ENCODE results near the gene IL5. TPM values are rescaled to one million over a fixed set of nuclear protein-coding genes. Genes with fewer than 3 reads are reported as not detected.

Gene IL5
- total and polyA plus RNA-seq, 2 of the 13 experiments (the other 11 are each of a cell fraction or from before 2014, with no cell fraction given), result not detected

DNA sequence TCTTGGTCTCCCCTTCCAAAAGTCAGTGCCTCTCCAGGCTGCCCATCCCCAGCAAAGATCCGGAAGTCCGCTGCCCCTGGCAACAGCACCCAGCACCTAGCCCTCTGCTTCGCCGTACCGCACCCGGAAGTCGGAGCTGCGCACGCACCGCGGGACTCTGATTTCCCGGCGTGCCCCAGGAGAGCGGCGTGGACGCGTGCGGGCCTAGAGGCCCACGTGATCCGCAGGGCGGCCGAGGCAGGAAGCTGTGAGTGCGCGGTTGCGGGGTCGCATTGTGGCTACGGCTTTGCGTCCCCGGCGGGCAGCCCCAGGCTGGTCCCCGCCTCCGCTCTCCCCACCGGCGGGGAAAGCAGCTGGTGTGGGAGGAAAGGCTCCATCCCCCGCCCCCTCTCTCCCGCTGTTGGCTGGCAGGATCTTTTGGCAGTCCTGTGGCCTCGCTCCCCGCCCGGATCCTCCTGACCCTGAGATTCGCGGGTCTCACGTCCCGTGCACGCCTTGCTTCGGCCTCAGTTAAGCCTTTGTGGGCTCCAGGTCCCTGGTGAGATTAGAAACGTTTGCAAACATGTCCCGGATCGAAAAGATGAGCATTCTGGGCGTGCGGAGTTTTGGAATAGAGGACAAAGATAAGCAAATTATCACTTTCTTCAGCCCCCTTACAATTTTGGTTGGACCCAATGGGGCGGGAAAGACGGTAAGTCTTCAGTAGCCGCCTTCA, 13.6 kb upstream of the IL5 start, which contains the start of gene RAD50 (continued):
- TF ChIP-seq NR2F2 (IDR thresholded peaks at IDR 0.05; ENCODE audit: borderline replicate concordance, low read depth), result no peak; the same call in 1 of the 2 replicates
- TF ChIP-seq ZNF138 (CRISPR knock-in tag; IDR thresholded peaks at IDR 0.05; ENCODE audit: low read depth), result peak; percentile 98
- TF ChIP-seq AGO1 (IDR thresholded peaks at IDR 0.05; ENCODE audit: low read depth, low read length, poor library complexity, severe bottlenecking), result peak; percentile 75
- no peak for TF ChIP-seq FOXA1 (IDR thresholded peaks at IDR 0.05)
- TF ChIP-seq FOXA1 (CRISPR knock-in tag; IDR thresholded peaks at IDR 0.05), result peak; percentile 58
- TF ChIP-seq, protein P1, sequence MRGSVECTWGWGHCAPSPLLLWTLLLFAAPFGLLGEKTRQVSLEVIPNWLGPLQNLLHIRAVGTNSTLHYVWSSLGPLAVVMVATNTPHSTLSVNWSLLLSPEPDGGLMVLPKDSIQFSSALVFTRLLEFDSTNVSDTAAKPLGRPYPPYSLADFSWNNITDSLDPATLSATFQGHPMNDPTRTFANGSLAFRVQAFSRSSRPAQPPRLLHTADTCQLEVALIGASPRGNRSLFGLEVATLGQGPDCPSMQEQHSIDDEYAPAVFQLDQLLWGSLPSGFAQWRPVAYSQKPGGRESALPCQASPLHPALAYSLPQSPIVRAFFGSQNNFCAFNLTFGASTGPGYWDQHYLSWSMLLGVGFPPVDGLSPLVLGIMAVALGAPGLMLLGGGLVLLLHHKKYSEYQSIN (CRISPR knock-in tag; IDR thresholded peaks at IDR 0.05; ENCODE audit: borderline replicate concordance), result no peak
- TF ChIP-seq TBX3 (IDR thresholded peaks at IDR 0.05; ENCODE audit: borderline replicate concordance), result no peak; the same call in 1 of the 2 replicates
- TF ChIP-seq GABPB1 (CRISPR knock-in tag; IDR thresholded peaks at IDR 0.05), result peak; percentile 97
- peak; percentile 51; the same call in 1 of the 2 replicates for TF ChIP-seq NR2C2 (CRISPR knock-in tag; IDR thresholded peaks at IDR 0.05; ENCODE audit: borderline replicate concordance)
- TF ChIP-seq TP53 (CRISPR knock-in tag; conservative IDR thresholded peaks at IDR 0.05), result peak; percentile 37; the same call in 1 of the 2 replicates
- peak; percentile 50; the same call in 1 of the 2 replicates for TF ChIP-seq FOXA3 (CRISPR knock-in tag; IDR thresholded peaks at IDR 0.05)
- TF ChIP-seq, protein P2, sequence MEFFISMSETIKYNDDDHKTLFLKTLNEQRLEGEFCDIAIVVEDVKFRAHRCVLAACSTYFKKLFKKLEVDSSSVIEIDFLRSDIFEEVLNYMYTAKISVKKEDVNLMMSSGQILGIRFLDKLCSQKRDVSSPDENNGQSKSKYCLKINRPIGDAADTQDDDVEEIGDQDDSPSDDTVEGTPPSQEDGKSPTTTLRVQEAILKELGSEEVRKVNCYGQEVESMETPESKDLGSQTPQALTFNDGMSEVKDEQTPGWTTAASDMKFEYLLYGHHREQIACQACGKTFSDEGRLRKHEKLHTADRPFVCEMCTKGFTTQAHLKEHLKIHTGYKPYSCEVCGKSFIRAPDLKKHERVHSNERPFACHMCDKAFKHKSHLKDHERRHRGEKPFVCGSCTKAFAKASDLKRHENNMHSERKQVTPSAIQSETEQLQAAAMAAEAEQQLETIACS (CRISPR knock-in tag; IDR thresholded peaks at IDR 0.05), result peak; percentile 64; the same call in 1 of the 2 replicates
- TF ChIP-seq EP300 (IDR thresholded peaks at IDR 0.05; ENCODE audit: low read depth in 2 of 2, low read length in 2 of 2), result no peak; a peak in 1 of 4 replicates
- TF ChIP-seq EP300 (CRISPR knock-in tag; IDR thresholded peaks at IDR 0.05; ENCODE audit: borderline replicate concordance), result peak; percentile 59; the same call in 1 of the 2 replicates
- TF ChIP-seq ZFP82 (CRISPR knock-in tag; IDR thresholded peaks at IDR 0.05; ENCODE audit: borderline replicate concordance), result no peak
- TF ChIP-seq HIVEP1 (CRISPR knock-in tag; IDR thresholded peaks at IDR 0.05), result peak; percentile 94
- TF ChIP-seq MTA3 (CRISPR knock-in tag; IDR thresholded peaks at IDR 0.05), result no peak
- TF ChIP-seq CREM (IDR thresholded peaks at IDR 0.05), result peak; percentile 14; the same call in 1 of the 2 replicates
- no peak for TF ChIP-seq CREM (CRISPR knock-in tag; IDR thresholded peaks at IDR 0.05)
- TF ChIP-seq ZSCAN22 (CRISPR knock-in tag; IDR thresholded peaks at IDR 0.05), result peak; percentile 77; the same call in 1 of the 2 replicates
- peak; percentile 96 for TF ChIP-seq KDM5B (CRISPR knock-in tag; IDR thresholded peaks at IDR 0.05; ENCODE audit: borderline replicate concordance)
- TF ChIP-seq, protein P3, sequence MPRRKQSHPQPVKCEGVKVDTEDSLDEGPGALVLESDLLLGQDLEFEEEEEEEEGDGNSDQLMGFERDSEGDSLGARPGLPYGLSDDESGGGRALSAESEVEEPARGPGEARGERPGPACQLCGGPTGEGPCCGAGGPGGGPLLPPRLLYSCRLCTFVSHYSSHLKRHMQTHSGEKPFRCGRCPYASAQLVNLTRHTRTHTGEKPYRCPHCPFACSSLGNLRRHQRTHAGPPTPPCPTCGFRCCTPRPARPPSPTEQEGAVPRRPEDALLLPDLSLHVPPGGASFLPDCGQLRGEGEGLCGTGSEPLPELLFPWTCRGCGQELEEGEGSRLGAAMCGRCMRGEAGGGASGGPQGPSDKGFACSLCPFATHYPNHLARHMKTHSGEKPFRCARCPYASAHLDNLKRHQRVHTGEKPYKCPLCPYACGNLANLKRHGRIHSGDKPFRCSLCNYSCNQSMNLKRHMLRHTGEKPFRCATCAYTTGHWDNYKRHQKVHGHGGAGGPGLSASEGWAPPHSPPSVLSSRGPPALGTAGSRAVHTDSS (CRISPR knock-in tag; conservative IDR thresholded peaks at IDR 0.05), result 0 out of 2 replicates have a peak, but pooled peaks have one; percentile 58
- peak; percentile 98 for TF ChIP-seq TARDBP (CRISPR knock-in tag; IDR thresholded peaks at IDR 0.05)
- TF ChIP-seq ZNF572 (CRISPR knock-in tag; IDR thresholded peaks at IDR 0.05), result 0 out of 2 replicates have a peak, but pooled peaks have one; percentile 35
- no peak for TF ChIP-seq ZNF432 (CRISPR knock-in tag; IDR thresholded peaks at IDR 0.05; ENCODE audit: borderline replicate concordance)
- TF ChIP-seq, protein P4, sequence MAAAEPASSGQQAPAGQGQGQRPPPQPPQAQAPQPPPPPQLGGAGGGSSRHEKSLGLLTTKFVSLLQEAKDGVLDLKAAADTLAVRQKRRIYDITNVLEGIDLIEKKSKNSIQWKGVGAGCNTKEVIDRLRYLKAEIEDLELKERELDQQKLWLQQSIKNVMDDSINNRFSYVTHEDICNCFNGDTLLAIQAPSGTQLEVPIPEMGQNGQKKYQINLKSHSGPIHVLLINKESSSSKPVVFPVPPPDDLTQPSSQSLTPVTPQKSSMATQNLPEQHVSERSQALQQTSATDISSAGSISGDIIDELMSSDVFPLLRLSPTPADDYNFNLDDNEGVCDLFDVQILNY (CRISPR knock-in tag; conservative IDR thresholded peaks at IDR 0.05), result peak; percentile 67
- TF ChIP-seq SUZ12 (IDR thresholded peaks at IDR 0.05; ENCODE audit: low read depth, low read length), result 0 out of 2 replicates have a peak, but pooled peaks have one; percentile 33

Measured in HepG2 (cell line).